Mucosa of descending colon (tissue), 3 donors: ENCODE data around the gene ZNF674. TPM values are rescaled to one million over a fixed set of nuclear protein-coding genes. Genes with fewer than 3 reads are reported as not detected.

Source experiments
- ATAC-seq: fragments of 200-7000 bp; cut with Tn5 transposase; one replicate; pipeline ENCODE4 v1.9.1; 2020; ENCODE audit warnings: mild to moderate bottlenecking, moderate library complexity
- DNase-seq, 3 donors: peaks; one replicate each; pipeline ENCODE4 v3.0.0-alpha.2; 2020
- H3K36me3 ChIP-seq: fragments of 200-600 bp; one replicate; pipeline ENCODE4 v1.8.0; 2021; ENCODE audit warnings: low read depth, mild to moderate bottlenecking
- H3K4me1 ChIP-seq: fragments of 200-600 bp; one replicate; pipeline ENCODE4 v1.8.0; 2021; ENCODE audit warnings: low read depth, mild to moderate bottlenecking
- H3K4me3 ChIP-seq: fragments of 200-600 bp; one replicate; pipeline ENCODE4 v1.8.0; 2021; ENCODE audit warnings: mild to moderate bottlenecking
- H3K9me3 ChIP-seq: fragments of 200-600 bp; one replicate; pipeline ENCODE4 v1.8.0; 2021; ENCODE audit warnings: mild to moderate bottlenecking
- intact Hi-C, 2 donors: fragments of 100-400 bp; cut with DNase I in 1 of 2; cut with micrococcal nuclease in 1 of 2; formaldehyde crosslinking; loops; one replicate each; pipeline versions ENCODE4 v1.11.0 to v1.11.1; 2022; cut with DNase I, micrococcal nuclease
- total RNA-seq, 3 donors: library from RNA; stranded (reverse); fragmentation: NEBNext Ultra II Directional in 2 of 3; extraction: Animal tissue kit (Norgen Biotek cat#: 25700) in 2 of 3; gene quantifications; one replicate each; pipeline versions ENCODE4 v1.2.1 to v1.2.4, GENCODE V29; 2021 to 2023
- TF ChIP-seq, protein P1 (sequence below): fragments of 200-600 bp; IDR thresholded peaks from one replicate; pipeline ENCODE4 v1.8.0; 2022; ENCODE audit warnings: antibody characterized with exemption, mild to moderate bottlenecking
- donor health status: DM: no; HTN: no; CAD: no; lungs with moderate emphysema.
- donor health status: DM: no; HTN: no; CAD: no.
- donor health status: DM: no; HTN: yes; CAD: no.

Gene ZNF674
- total RNA-seq, 3 donors from 2014 or later: 4.7 to 6.6 (median 5.8) TPM

DNA sequence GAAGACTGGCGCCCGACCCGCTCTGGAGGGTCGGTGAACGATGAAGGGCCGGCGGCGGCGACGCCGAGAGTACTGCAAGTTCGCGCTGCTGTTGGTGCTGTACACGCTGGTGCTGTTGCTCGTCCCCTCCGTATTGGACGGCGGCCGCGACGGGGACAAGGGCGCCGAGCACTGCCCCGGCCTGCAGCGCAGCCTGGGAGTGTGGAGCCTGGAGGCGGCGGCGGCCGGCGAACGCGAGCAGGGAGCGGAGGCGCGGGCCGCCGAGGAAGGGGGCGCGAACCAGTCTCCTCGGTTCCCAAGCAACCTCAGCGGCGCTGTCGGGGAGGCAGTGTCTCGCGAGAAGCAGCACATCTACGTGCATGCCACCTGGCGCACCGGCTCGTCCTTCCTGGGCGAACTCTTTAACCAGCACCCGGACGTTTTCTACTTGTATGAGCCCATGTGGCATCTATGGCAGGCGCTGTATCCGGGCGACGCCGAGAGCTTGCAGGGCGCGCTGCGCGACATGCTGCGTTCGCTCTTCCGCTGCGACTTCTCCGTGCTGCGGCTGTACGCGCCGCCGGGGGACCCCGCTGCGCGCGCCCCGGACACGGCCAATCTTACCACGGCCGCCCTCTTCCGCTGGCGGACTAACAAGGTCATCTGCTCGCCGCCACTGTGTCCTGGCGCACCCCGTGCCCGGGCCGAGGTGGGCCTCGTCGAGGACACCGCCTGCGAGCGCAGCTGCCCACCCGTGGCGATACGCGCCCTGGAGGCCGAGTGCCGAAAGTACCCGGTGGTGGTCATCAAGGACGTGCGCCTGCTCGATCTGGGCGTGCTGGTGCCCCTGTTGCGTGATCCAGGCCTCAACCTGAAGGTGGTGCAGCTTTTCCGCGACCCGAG is 28.9 kb upstream of the ZNF674 start:
- H3K9me3 ChIP-seq: no peaks in the 10 kb centered on the region
- TF ChIP-seq, protein P1, sequence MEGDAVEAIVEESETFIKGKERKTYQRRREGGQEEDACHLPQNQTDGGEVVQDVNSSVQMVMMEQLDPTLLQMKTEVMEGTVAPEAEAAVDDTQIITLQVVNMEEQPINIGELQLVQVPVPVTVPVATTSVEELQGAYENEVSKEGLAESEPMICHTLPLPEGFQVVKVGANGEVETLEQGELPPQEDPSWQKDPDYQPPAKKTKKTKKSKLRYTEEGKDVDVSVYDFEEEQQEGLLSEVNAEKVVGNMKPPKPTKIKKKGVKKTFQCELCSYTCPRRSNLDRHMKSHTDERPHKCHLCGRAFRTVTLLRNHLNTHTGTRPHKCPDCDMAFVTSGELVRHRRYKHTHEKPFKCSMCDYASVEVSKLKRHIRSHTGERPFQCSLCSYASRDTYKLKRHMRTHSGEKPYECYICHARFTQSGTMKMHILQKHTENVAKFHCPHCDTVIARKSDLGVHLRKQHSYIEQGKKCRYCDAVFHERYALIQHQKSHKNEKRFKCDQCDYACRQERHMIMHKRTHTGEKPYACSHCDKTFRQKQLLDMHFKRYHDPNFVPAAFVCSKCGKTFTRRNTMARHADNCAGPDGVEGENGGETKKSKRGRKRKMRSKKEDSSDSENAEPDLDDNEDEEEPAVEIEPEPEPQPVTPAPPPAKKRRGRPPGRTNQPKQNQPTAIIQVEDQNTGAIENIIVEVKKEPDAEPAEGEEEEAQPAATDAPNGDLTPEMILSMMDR: no peak
- peak; percentile 58 to 82 (median 68) for DNase-seq
- no peaks in the 10 kb centered on the region for H3K36me3 ChIP-seq
- ATAC-seq: peak; percentile 71
- peak overlapping the region; percentile 11 for H3K4me3 ChIP-seq
- intact Hi-C loops: no loop called here
- H3K4me1 ChIP-seq: peaks cover 7% of the 10 kb centered on the region

DNA sequence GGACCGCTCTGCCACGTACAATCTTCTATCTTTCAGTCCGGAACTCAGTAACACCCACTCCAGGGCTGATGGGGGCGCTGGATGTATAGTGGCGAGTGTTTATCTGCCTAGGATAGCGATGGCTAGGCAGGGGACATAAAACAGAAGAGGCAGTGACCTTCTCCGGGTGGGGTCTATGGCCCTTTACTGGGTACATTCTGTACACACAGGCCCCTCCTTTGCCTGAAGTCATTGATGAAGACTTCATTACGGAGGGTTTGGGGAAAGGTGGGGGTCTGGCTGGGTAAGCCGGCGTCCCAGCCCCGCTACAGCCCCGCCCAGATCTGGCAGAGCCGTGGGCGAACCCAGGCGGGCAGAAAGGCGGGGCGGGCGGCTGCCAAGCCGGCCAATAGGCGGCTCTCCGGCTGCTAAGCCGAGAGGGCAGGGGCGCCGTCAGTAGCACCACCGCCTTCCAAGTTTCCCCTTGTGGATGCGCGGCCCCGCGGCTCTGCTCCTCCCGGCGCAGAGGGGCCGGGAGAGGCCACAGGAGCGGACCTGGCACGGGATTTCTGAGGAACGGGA is 28.2 kb upstream of the ZNF674 start, which contains the start of gene CHST7:
TSS of gene CHST7 (plus strand) at position 435 of the 561 bp plus-strand sequence. CDS start 167 bp downstream, outside the sequence.
- Histone ChIP-seq H3K4me1 (peaks cover 7% of the 10 kb centered on the region), H3K9me3 (no peaks in the 10 kb centered on the region), H3K36me3 (no peaks in the 10 kb centered on the region), H3K4me3 (peak within 1 kb of the TSS; percentile 11)
- intact Hi-C loops: no loop called here
- TF ChIP-seq, protein P1: no peak
- ATAC-seq: peak; percentile 84
- peak; percentile 51 to 79 (median 69) for DNase-seq

DNA sequence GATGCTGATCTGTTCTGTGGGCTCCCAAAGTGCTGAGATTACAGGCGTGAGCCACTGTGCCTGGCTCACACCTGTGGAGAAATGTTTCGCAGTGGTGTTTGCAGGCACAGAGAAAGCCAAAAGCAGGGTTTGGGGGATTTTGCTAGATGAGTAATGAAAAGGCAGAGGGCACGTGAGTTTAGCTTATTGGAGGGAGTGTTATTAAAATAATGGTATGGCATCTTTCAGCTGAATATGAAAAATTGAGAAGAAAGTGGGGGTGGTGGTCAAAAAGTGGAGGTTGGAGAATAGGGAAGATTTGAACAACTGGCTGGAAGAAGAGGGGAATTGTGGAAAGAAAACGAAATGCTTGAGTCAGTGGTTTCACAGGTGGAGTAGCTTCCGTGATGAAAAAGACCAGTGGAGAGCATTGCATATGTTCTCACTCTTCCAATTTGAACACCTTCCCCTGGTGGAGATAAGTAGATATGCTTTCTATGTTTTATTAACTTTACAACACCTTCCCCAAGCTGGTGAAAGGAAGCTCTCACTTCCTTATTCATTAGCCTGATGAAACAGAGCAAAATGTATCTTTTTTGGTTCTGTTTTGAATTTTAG is 27.2 kb upstream of the ZNF674 start:
- Histone ChIP-seq H3K36me3 (no peaks in the 10 kb centered on the region), H3K4me3 (no peak overlapping the region), H3K9me3 (no peaks in the 10 kb centered on the region), H3K4me1 (peaks cover 7% of the 10 kb centered on the region)
- TF ChIP-seq, protein P1: no peak
- peak; percentile 32 for ATAC-seq
- intact Hi-C loops: no loop called here
- no peak for DNase-seq

GRCh38 chrX:46571423-46572339 is 26.5 kb upstream of the ZNF674 start:
- H3K9me3 ChIP-seq: no peaks in the 10 kb centered on the region
- H3K4me1 ChIP-seq: peaks cover 7% of the 10 kb centered on the region
- intact Hi-C loops: no loop called here
- no peak for DNase-seq
- H3K36me3 ChIP-seq: no peaks in the 10 kb centered on the region
- ATAC-seq: no peak
- TF ChIP-seq, protein P1: no peak
- H3K4me3 ChIP-seq: no peak overlapping the region

- no peak for DNase-seq
- Histone ChIP-seq H3K9me3 (no peaks in the 10 kb centered on the region), H3K36me3 (no peaks in the 10 kb centered on the region), H3K4me3 (no peak overlapping the region), H3K4me1 (peaks cover 5% of the 10 kb centered on the region)
- TF ChIP-seq, protein P1: no peak
- intact Hi-C loops: no loop called here
- ATAC-seq: no peak
Observed at GRCh38 chrX:46569621-46570020, 24.4 kb upstream of the ZNF674 start.
